Activated T-helper 1 cell treated with anti-CD3 and anti-CD28 coated beads, Interleukin-12 subunit alpha, Interleukin-12 subunit beta, Interleukin-2, Interleukin-4 antibody, amounts not matched to agents 30 ng/mL and 10 ng/mL and 1 ng/mL, durations not matched to agents 14 hours and 24 hours and 36 hours (primary cell): ENCODE measurements around the gene ADAD2. TPM values are rescaled to one million over a fixed set of nuclear protein-coding genes. Genes with fewer than 3 reads are reported as not detected.

Experiments used
- DNase-seq: peaks from one replicate; pipeline ENCODE4 v3.0.0; 2021; ENCODE audit warnings: low spot score
- H3K27ac Mint-ChIP-seq: one replicate; pipeline ENCODE4 v1.8.0; 2021; ENCODE audit warnings: mild to moderate bottlenecking, mixed read lengths
- H3K27me3 Mint-ChIP-seq: one replicate; pipeline ENCODE4 v1.8.0; 2022; ENCODE audit warnings: mild to moderate bottlenecking, moderate library complexity, mixed read lengths; ENCODE audit not compliant: insufficient read depth
- H3K36me3 Mint-ChIP-seq: one replicate; pipeline ENCODE4 v1.8.0; 2021; ENCODE audit warnings: low read depth, mixed read lengths
- H3K4me1 Mint-ChIP-seq: one replicate; pipeline ENCODE4 v1.8.0; 2021; ENCODE audit warnings: low read depth, mixed read lengths
- H3K4me3 Mint-ChIP-seq: one replicate; pipeline ENCODE4 v1.8.0; 2021; ENCODE audit warnings: mild to moderate bottlenecking, moderate library complexity, mixed read lengths
- H3K9me3 Mint-ChIP-seq: one replicate; pipeline ENCODE4 v1.8.0; 2021; ENCODE audit warnings: mixed read lengths
- intact Hi-C: fragments of 100-400 bp; cut with micrococcal nuclease; formaldehyde crosslinking; loops from one replicate; pipeline ENCODE4 v1.15.1; 2024
- total RNA-seq: library from RNA; stranded (reverse); gene quantifications from 2 replicates; pipeline ENCODE4 v1.2.3, GENCODE V29; 2022

The ADAD2 gene
- total RNA-seq, 1 donor from 2014 or later = not detected

- H3K9me3 Mint-ChIP-seq = no peaks in the 10 kb centered on the region
- H3K27me3 Mint-ChIP-seq = peaks cover 10% of the 10 kb centered on the region
- H3K27ac Mint-ChIP-seq = no peak overlapping the region
- H3K36me3 Mint-ChIP-seq = no peaks in the 10 kb centered on the region
- H3K4me3 Mint-ChIP-seq = no peak overlapping the region
- no peak for DNase-seq
- no peaks in the 10 kb centered on the region for H3K4me1 Mint-ChIP-seq
- intact Hi-C loops = no loop called here
Observed at GRCh38 chr16:84240455-84240854, 49.5 kb downstream of the ADAD2 start.

GRCh38 chr16:84241778-84242177, 50.8 kb downstream of the ADAD2 start:
- Mint-ChIP-seq H3K4me3 (no peak overlapping the region), H3K9me3 (no peaks in the 10 kb centered on the region), H3K27ac (no peak overlapping the region), H3K4me1 (no peaks in the 10 kb centered on the region), H3K36me3 (no peaks in the 10 kb centered on the region), H3K27me3 (peaks cover 10% of the 10 kb centered on the region)
- intact Hi-C loops = no loop called here
- DNase-seq = no peak

GRCh38 chr16:84242839-84243238, 51.9 kb downstream of the ADAD2 start:
- Mint-ChIP-seq H3K4me3 (no peak overlapping the region), H3K9me3 (no peaks in the 10 kb centered on the region), H3K4me1 (no peaks in the 10 kb centered on the region), H3K36me3 (no peaks in the 10 kb centered on the region), H3K27ac (no peak overlapping the region), H3K27me3 (peaks cover 10% of the 10 kb centered on the region)
- DNase-seq = no peak
- intact Hi-C loops = no loop called here

GRCh38 chr16:84243732-84244131, 52.8 kb downstream of the ADAD2 start:
- no peaks in the 10 kb centered on the region for H3K36me3 Mint-ChIP-seq
- H3K9me3 Mint-ChIP-seq = no peaks in the 10 kb centered on the region
- H3K27ac Mint-ChIP-seq = no peak overlapping the region
- no peaks in the 10 kb centered on the region for H3K4me1 Mint-ChIP-seq
- peaks cover 10% of the 10 kb centered on the region for H3K27me3 Mint-ChIP-seq
- no peak for DNase-seq
- no peak overlapping the region for H3K4me3 Mint-ChIP-seq
- intact Hi-C loops = no loop called here

GRCh38 chr16:84244728-84245127, 53.8 kb downstream of the ADAD2 start:
- Mint-ChIP-seq H3K27me3 (peaks cover 10% of the 10 kb centered on the region), H3K4me3 (no peak overlapping the region), H3K9me3 (no peaks in the 10 kb centered on the region), H3K27ac (no peak overlapping the region), H3K4me1 (no peaks in the 10 kb centered on the region), H3K36me3 (no peaks in the 10 kb centered on the region)
- DNase-seq = no peak
- intact Hi-C loops = no loop called here

- intact Hi-C loops = no loop called here
- no peaks in the 10 kb centered on the region for H3K9me3 Mint-ChIP-seq
- H3K4me3 Mint-ChIP-seq = no peak overlapping the region
- no peak for DNase-seq
- H3K36me3 Mint-ChIP-seq = no peaks in the 10 kb centered on the region
- no peak overlapping the region for H3K27ac Mint-ChIP-seq
- H3K27me3 Mint-ChIP-seq = peaks cover 8% of the 10 kb centered on the region
- H3K4me1 Mint-ChIP-seq = no peaks in the 10 kb centered on the region
Observed at GRCh38 chr16:84245956-84246678, 55.2 kb downstream of the ADAD2 start.

- no peak overlapping the region for H3K4me3 Mint-ChIP-seq
- intact Hi-C loops = no loop called here
- no peak for DNase-seq
- no peaks in the 10 kb centered on the region for H3K36me3 Mint-ChIP-seq
- peaks cover 7% of the 10 kb centered on the region for H3K27me3 Mint-ChIP-seq
- no peak overlapping the region for H3K27ac Mint-ChIP-seq
- no peaks in the 10 kb centered on the region for H3K4me1 Mint-ChIP-seq
- H3K9me3 Mint-ChIP-seq = no peaks in the 10 kb centered on the region
Observed at GRCh38 chr16:84246679-84247077, 55.7 kb downstream of the ADAD2 start.

Other genes starting within 250 kb of the ADAD2 start
- gene OSGIN1, start 237.9 kb upstream of the ADAD2 start, total RNA-seq = 1.2 and 2.2 TPM in 2 replicates
- gene NECAB2, start 222.9 kb upstream of the ADAD2 start, total RNA-seq = not detected in 2 replicates
- not detected in 2 replicates for gene SLC38A8, start 148.4 kb upstream of the ADAD2 start, total RNA-seq
- gene MBTPS1, start 74.2 kb upstream of the ADAD2 start, total RNA-seq = 54.5 and 60.0 TPM in 2 replicates
- 19.2 and 23.1 TPM in 2 replicates for gene HSDL1, start 46.0 kb upstream of the ADAD2 start, total RNA-seq
- not detected in 2 replicates for gene DNAAF1, start 45.8 kb upstream of the ADAD2 start, total RNA-seq
- 67.9 and 74.4 TPM in 2 replicates for gene TAF1C, start 4.1 kb upstream of the ADAD2 start, total RNA-seq
- gene KCNG4, start 48.9 kb downstream of the ADAD2 start, total RNA-seq = not detected in 2 replicates
- gene WFDC1, start 103.7 kb downstream of the ADAD2 start, total RNA-seq = not detected in 2 replicates
- not detected in 2 replicates for gene ATP2C2, start 177.4 kb downstream of the ADAD2 start, total RNA-seq